HCT116 (cell line): Measurements from ENCODE around the gene AFF1.

Source experiments
- CEBPB ChIP-seq: IDR thresholded peaks from 2 replicates; pipeline ENCODE4 v1.6.1; 2012; ENCODE audit warnings: low read depth
- EGR1 ChIP-seq: IDR thresholded peaks from 2 replicates; pipeline ENCODE4 v1.6.1; 2012; ENCODE audit warnings: low read depth
- EZH2 ChIP-seq: fragments of 200-600 bp; sonication (generic); IDR thresholded peaks from 2 replicates; pipeline ENCODE4 v1.6.1; 2017; ENCODE audit warnings: antibody characterized with exemption, mixed run types
- EZH2phosphoT487 ChIP-seq: fragments of 200-600 bp; IDR thresholded peaks from 2 replicates; pipeline ENCODE4 v1.6.1; 2018; ENCODE audit warnings: antibody characterized with exemption, borderline replicate concordance
- POLR2A ChIP-seq: IDR thresholded peaks from 2 replicates; pipeline ENCODE4 v1.7.0; 2011; ENCODE audit warnings: borderline replicate concordance; ENCODE audit not compliant: insufficient read depth, insufficient read length; ENCODE audit errors: extremely low read depth
- POLR2AphosphoS5 ChIP-seq: IDR thresholded peaks from 2 replicates; pipeline ENCODE4 v1.6.1; 2011; ENCODE audit warnings: mild to moderate bottlenecking, low read depth, low read length, moderate library complexity
- RAD21 ChIP-seq: IDR thresholded peaks from 2 replicates; pipeline ENCODE4 v1.6.1; 2012; ENCODE audit warnings: low read depth, mild to moderate bottlenecking
- YY1 ChIP-seq: IDR thresholded peaks from 2 replicates; pipeline ENCODE4 v1.6.1; 2011; ENCODE audit warnings: low read length, low read depth, moderate library complexity, mild to moderate bottlenecking; ENCODE audit not compliant: insufficient replicate concordance; ENCODE audit errors: extremely low read depth
- TF ChIP-seq, protein P1 (sequence below), 3 experiments: fragments of 200-600 bp in 1 of 3; sonication (generic) in 1 of 3; IDR thresholded peaks in 2 of 3; conservative IDR thresholded peaks in 1 of 3; 2 replicates each; pipeline ENCODE4 v1.5.1; 2012 to 2017; ENCODE audit warnings: low read depth in 2 of 3, low read length in 2 of 3, antibody characterized with exemption in 1 of 3, borderline replicate concordance in 1 of 3, control low read depth in 1 of 3, mild to moderate bottlenecking in 1 of 3, mixed read lengths in 1 of 3, mixed run types in 1 of 3, moderate library complexity in 1 of 3; ENCODE audit not compliant: insufficient read depth in 1 of 3
- TF ChIP-seq, protein P2 (sequence below): IDR thresholded peaks from 2 replicates; pipeline ENCODE4 v1.6.1; 2011; ENCODE audit warnings: mild to moderate bottlenecking, low read length, moderate library complexity; ENCODE audit not compliant: insufficient replicate concordance; ENCODE audit errors: extremely low read depth

DNA sequence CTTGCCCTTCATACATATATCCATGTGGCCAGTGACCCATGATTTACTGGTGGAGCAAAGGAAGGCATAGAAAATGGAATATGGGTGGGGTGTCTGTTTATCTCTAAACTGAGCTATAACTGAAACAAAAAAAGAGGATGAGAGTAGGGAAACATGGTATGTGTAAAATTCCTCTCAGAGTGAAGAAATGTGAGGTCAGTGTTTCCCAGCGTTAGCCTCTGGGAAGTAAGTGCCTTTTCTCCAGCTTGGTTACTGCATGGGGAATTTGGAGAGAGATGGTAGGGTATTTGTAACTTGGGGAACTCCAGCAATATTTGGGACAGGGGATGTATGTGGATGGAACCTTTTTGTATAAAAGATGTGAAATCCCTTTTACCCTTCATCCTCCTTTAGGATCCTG lies 89.4 kb downstream of the AFF1 start:
- TF ChIP-seq, protein P1, sequence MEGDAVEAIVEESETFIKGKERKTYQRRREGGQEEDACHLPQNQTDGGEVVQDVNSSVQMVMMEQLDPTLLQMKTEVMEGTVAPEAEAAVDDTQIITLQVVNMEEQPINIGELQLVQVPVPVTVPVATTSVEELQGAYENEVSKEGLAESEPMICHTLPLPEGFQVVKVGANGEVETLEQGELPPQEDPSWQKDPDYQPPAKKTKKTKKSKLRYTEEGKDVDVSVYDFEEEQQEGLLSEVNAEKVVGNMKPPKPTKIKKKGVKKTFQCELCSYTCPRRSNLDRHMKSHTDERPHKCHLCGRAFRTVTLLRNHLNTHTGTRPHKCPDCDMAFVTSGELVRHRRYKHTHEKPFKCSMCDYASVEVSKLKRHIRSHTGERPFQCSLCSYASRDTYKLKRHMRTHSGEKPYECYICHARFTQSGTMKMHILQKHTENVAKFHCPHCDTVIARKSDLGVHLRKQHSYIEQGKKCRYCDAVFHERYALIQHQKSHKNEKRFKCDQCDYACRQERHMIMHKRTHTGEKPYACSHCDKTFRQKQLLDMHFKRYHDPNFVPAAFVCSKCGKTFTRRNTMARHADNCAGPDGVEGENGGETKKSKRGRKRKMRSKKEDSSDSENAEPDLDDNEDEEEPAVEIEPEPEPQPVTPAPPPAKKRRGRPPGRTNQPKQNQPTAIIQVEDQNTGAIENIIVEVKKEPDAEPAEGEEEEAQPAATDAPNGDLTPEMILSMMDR (IDR thresholded peaks at IDR 0.05 in 2 of 3, conservative IDR thresholded peaks at IDR 0.05 in 1 of 3; ENCODE audit: borderline replicate concordance in 1 of 3, insufficient read depth in 1 of 3, low read depth in 2 of 3, low read length in 2 of 3), result no peak
- TF ChIP-seq POLR2A (no peak), EZH2phosphoT487 (no peak), RAD21 (no peak), EZH2 (no peak), CEBPB (no peak), YY1 (no peak), EGR1 (no peak), POLR2AphosphoS5 (no peak)
- TF ChIP-seq, protein P2, sequence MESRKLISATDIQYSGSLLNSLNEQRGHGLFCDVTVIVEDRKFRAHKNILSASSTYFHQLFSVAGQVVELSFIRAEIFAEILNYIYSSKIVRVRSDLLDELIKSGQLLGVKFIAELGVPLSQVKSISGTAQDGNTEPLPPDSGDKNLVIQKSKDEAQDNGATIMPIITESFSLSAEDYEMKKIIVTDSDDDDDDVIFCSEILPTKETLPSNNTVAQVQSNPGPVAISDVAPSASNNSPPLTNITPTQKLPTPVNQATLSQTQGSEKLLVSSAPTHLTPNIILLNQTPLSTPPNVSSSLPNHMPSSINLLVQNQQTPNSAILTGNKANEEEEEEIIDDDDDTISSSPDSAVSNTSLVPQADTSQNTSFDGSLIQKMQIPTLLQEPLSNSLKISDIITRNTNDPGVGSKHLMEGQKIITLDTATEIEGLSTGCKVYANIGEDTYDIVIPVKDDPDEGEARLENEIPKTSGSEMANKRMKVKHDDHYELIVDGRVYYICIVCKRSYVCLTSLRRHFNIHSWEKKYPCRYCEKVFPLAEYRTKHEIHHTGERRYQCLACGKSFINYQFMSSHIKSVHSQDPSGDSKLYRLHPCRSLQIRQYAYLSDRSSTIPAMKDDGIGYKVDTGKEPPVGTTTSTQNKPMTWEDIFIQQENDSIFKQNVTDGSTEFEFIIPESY, result no peak
